Measurements from ENCODE around the gene NANS. TPM values are rescaled to one million over a fixed set of nuclear protein-coding genes. Genes with fewer than 3 reads are reported as not detected.

NANS gene
- total RNA-seq, 1 donor from 2014 or later: 39.5 TPM

- Mint-ChIP-seq H3K9me3 (no peaks in the 10 kb centered on the region), H3K27me3 (ENCODE audit: low read depth) (no peaks in the 10 kb centered on the region), H3K36me3 (peaks cover 3% of the 10 kb centered on the region), H3K27ac (no peak overlapping the region), H3K4me1 (no peaks in the 10 kb centered on the region), H3K4me3 (no peak overlapping the region)
- no peak for DNase-seq (ENCODE audit: low spot score in 2 of 2, unreplicated experiment in 2 of 2)
- TF ChIP-seq CTCF (IDR thresholded peaks at IDR 0.05; ENCODE audit: unreplicated experiment): no peak
Measured at GRCh38 chr9:98092613-98092931, 36.0 kb downstream of the NANS start.

- no peak for TF ChIP-seq CTCF (IDR thresholded peaks at IDR 0.05; ENCODE audit: unreplicated experiment)
- H3K4me3 Mint-ChIP-seq: no peak overlapping the region
- H3K27me3 Mint-ChIP-seq (ENCODE audit: low read depth): no peaks in the 10 kb centered on the region
- peaks cover 3% of the 10 kb centered on the region for H3K36me3 Mint-ChIP-seq
- H3K4me1 Mint-ChIP-seq: no peaks in the 10 kb centered on the region
- no peak for DNase-seq (ENCODE audit: low spot score in 2 of 2, unreplicated experiment in 2 of 2)
- H3K9me3 Mint-ChIP-seq: no peaks in the 10 kb centered on the region
- H3K27ac Mint-ChIP-seq: no peak overlapping the region
Measured at GRCh38 chr9:98094316-98094715, 37.8 kb downstream of the NANS start.

GRCh38 chr9:98094851-98095250 is 38.3 kb downstream of the NANS start:
- H3K27me3 Mint-ChIP-seq (ENCODE audit: low read depth): no peaks in the 10 kb centered on the region
- no peak overlapping the region for H3K4me3 Mint-ChIP-seq
- TF ChIP-seq CTCF (IDR thresholded peaks at IDR 0.05; ENCODE audit: unreplicated experiment): no peak
- no peak overlapping the region for H3K27ac Mint-ChIP-seq
- no peak for DNase-seq (ENCODE audit: low spot score in 2 of 2, unreplicated experiment in 2 of 2)
- H3K4me1 Mint-ChIP-seq: peaks cover 3% of the 10 kb centered on the region
- peaks cover 3% of the 10 kb centered on the region for H3K36me3 Mint-ChIP-seq
- H3K9me3 Mint-ChIP-seq: no peaks in the 10 kb centered on the region

GRCh38 chr9:98095401-98095800 is 38.9 kb downstream of the NANS start:
- H3K36me3 Mint-ChIP-seq: peaks cover 3% of the 10 kb centered on the region
- H3K27me3 Mint-ChIP-seq (ENCODE audit: low read depth): no peaks in the 10 kb centered on the region
- H3K4me1 Mint-ChIP-seq: peaks cover 8% of the 10 kb centered on the region
- DNase-seq (ENCODE audit: low spot score in 2 of 2, unreplicated experiment in 2 of 2): no peak
- no peaks in the 10 kb centered on the region for H3K9me3 Mint-ChIP-seq
- no peak overlapping the region for H3K4me3 Mint-ChIP-seq
- TF ChIP-seq CTCF (IDR thresholded peaks at IDR 0.05; ENCODE audit: unreplicated experiment): no peak
- no peak overlapping the region for H3K27ac Mint-ChIP-seq

- H3K27me3 Mint-ChIP-seq (ENCODE audit: low read depth): no peaks in the 10 kb centered on the region
- peaks cover 10% of the 10 kb centered on the region for H3K4me1 Mint-ChIP-seq
- DNase-seq (ENCODE audit: low spot score in 2 of 2, unreplicated experiment in 2 of 2): no peak
- no peak overlapping the region for H3K27ac Mint-ChIP-seq
- no peak overlapping the region for H3K4me3 Mint-ChIP-seq
- H3K9me3 Mint-ChIP-seq: no peaks in the 10 kb centered on the region
- TF ChIP-seq CTCF (IDR thresholded peaks at IDR 0.05; ENCODE audit: unreplicated experiment): no peak
- peaks cover 3% of the 10 kb centered on the region for H3K36me3 Mint-ChIP-seq
Measured at GRCh38 chr9:98096091-98096490, 39.6 kb downstream of the NANS start.

GRCh38 chr9:98097836-98098235 is 41.3 kb downstream of the NANS start:
- no peak overlapping the region for H3K4me3 Mint-ChIP-seq
- no peaks in the 10 kb centered on the region for H3K9me3 Mint-ChIP-seq
- H3K27me3 Mint-ChIP-seq (ENCODE audit: low read depth): no peaks in the 10 kb centered on the region
- H3K4me1 Mint-ChIP-seq: peaks cover 18% of the 10 kb centered on the region
- no peak for TF ChIP-seq CTCF (IDR thresholded peaks at IDR 0.05; ENCODE audit: unreplicated experiment)
- no peak for DNase-seq (ENCODE audit: low spot score in 2 of 2, unreplicated experiment in 2 of 2)
- no peak overlapping the region for H3K27ac Mint-ChIP-seq
- H3K36me3 Mint-ChIP-seq: peaks cover 3% of the 10 kb centered on the region

Measured in mesothelial cell of epicardium (in vitro differentiated cells).